ENCODE results near the gene PTPRN2. TPM values are rescaled to one million over a fixed set of nuclear protein-coding genes. Genes with fewer than 3 reads are reported as not detected.

Gene PTPRN2
- total and polyA plus RNA-seq, 2 of the 13 experiments (the other 11 are each of a cell fraction or from before 2014, with no cell fraction given) = 2.5 to 24.2 TPM

- BruUV-seq (replicated peaks) = no TSS peak
- H3K4me1 ChIP-seq (ENCODE audit: insufficient read depth, low read length) = no peaks in the 10 kb centered on the region
- ATAC-seq (no peak), FAIRE-seq (no peak), DNase-seq (ENCODE audit: low spot score) (no peak)
- WGBS (ENCODE audit: low lambda C conversion rate) = 92% methylated on average over 9 of the region's 9 CpGs
- no peaks in the 10 kb centered on the region for H3K36me3 ChIP-seq (replicated peaks in 1 of 2; ENCODE audit: control insufficient read depth in 1 of 2, insufficient read depth in 2 of 2, low read length in 2 of 2)
- intact Hi-C loops (cut with micrococcal nuclease; ENCODE audit: unreplicated experiment) (no loop called here), in situ Hi-C loops (cut with HindIII; ENCODE audit: extremely low pct_ligation_motif_present, low pct_unique_long_range_greater_than_20kb) (loop anchor here (25.0 kb wide), 1 partner anchor 293 kb away; no protein-coding TSS in a partner anchor)
- ChIA-PET POLR2A (no interaction called here), CTCF (ENCODE audit: low intra/inter-chr PET ratio, low total read pairs) (no interaction called here)
- H3K9me3 ChIP-seq (ENCODE audit: low read length) = no peaks in the 10 kb centered on the region
- no peak overlapping the region for H3K4me3 ChIP-seq (replicated peaks in 1 of 3; ENCODE audit: insufficient read depth in 1 of 3, low read depth in 2 of 3, low read length in 3 of 3)
- no peaks in the 10 kb centered on the region; the same call in 1 of the 2 replicates for H4K20me1 ChIP-seq (ENCODE audit: insufficient read depth, low read length)
- no peaks in the 10 kb centered on the region for H3K79me2 ChIP-seq (ENCODE audit: insufficient read depth, low read length)
- no peak overlapping the region for H3K4me2 ChIP-seq (ENCODE audit: low read depth, low read length)
- H2AFZ ChIP-seq (ENCODE audit: low read length) = no peak overlapping the region
- H3K27ac ChIP-seq (ENCODE audit: extremely low read length, insufficient read depth, low read length) = no peak overlapping the region
- no peaks in the 10 kb centered on the region for H3K27me3 ChIP-seq (ENCODE audit: control insufficient read depth in 1 of 2, insufficient read depth in 2 of 2, low read length in 2 of 2)
- TF ChIP-seq SNAPC2 (CRISPR knock-in tag; IDR thresholded peaks at IDR 0.05) (no peak), ZNF615 (CRISPR knock-in tag; IDR thresholded peaks at IDR 0.05; ENCODE audit: borderline replicate concordance) (no peak), HMG20A (CRISPR knock-in tag; IDR thresholded peaks at IDR 0.05; ENCODE audit: borderline replicate concordance) (no peak), WIZ (CRISPR knock-in tag; IDR thresholded peaks at IDR 0.05) (no peak), MXD1 (CRISPR knock-in tag; IDR thresholded peaks at IDR 0.05) (no peak), ZNF850 (CRISPR knock-in tag; conservative IDR thresholded peaks at IDR 0.05) (no peak), HCFC1 (IDR thresholded peaks at IDR 0.05; ENCODE audit: low read depth, low read length) (no peak), AKAP8 (CRISPR knock-in tag; IDR thresholded peaks at IDR 0.05) (no peak), GPN1 (CRISPR knock-in tag; IDR thresholded peaks at IDR 0.05; ENCODE audit: borderline replicate concordance) (no peak)
- no peak overlapping the region for H3K9ac ChIP-seq (ENCODE audit: insufficient read depth, low read depth, low read length)
Measured at GRCh38 chr7:158068853-158069252, 518.8 kb downstream of the PTPRN2 start.

- POLR2A ChIA-PET = no interaction called here
- Histone ChIP-seq H4K20me1 (ENCODE audit: insufficient read depth, low read length) (no peaks in the 10 kb centered on the region; the same call in 1 of the 2 replicates), H3K36me3 (replicated peaks in 1 of 2; ENCODE audit: control insufficient read depth in 1 of 2, insufficient read depth in 2 of 2, low read length in 2 of 2) (no peaks in the 10 kb centered on the region), H3K4me1 (ENCODE audit: insufficient read depth, low read length) (no peaks in the 10 kb centered on the region), H3K4me2 (ENCODE audit: low read depth, low read length) (no peak overlapping the region), H3K27me3 (ENCODE audit: control insufficient read depth in 1 of 2, insufficient read depth in 2 of 2, low read length in 2 of 2) (no peaks in the 10 kb centered on the region), H3K4me3 (replicated peaks in 1 of 3; ENCODE audit: insufficient read depth in 1 of 3, low read depth in 2 of 3, low read length in 3 of 3) (no peak overlapping the region), H3K27ac (ENCODE audit: extremely low read length, insufficient read depth, low read length) (no peak overlapping the region), H2AFZ (ENCODE audit: low read length) (no peak overlapping the region), H3K9ac (ENCODE audit: insufficient read depth, low read depth, low read length) (no peak overlapping the region), H3K79me2 (ENCODE audit: insufficient read depth, low read length) (no peaks in the 10 kb centered on the region), H3K9me3 (ENCODE audit: low read length) (no peaks in the 10 kb centered on the region)
- ATAC-seq (no peak; the same call in 2 of the 3 replicates), DNase-seq (ENCODE audit: low spot score) (no peak), FAIRE-seq (no peak)
- in situ Hi-C loops (cut with HindIII; ENCODE audit: extremely low pct_ligation_motif_present, low pct_unique_long_range_greater_than_20kb) = loop anchor here (25.0 kb wide), 1 partner anchor 294 kb away; no protein-coding TSS in a partner anchor
- WGBS (ENCODE audit: low lambda C conversion rate) = 94% methylated on average over 4 of the region's 14 CpGs
- BruUV-seq (replicated peaks) = no TSS peak
- intact Hi-C loops (cut with micrococcal nuclease; ENCODE audit: unreplicated experiment) = no loop called here
- no peak for TF ChIP-seq PITX1 (CRISPR knock-in tag; IDR thresholded peaks at IDR 0.05)
- no peak for TF ChIP-seq LCORL (IDR thresholded peaks at IDR 0.05)
- TF ChIP-seq LCORL (CRISPR knock-in tag; IDR thresholded peaks at IDR 0.05) = no peak
- no peak for TF ChIP-seq AHR (CRISPR knock-in tag; IDR thresholded peaks at IDR 0.05)
- TF ChIP-seq NFE2 (CRISPR knock-in tag; IDR thresholded peaks at IDR 0.05) = no peak
- CTCF ChIA-PET (ENCODE audit: low intra/inter-chr PET ratio, low total read pairs) = no interaction called here
Measured at GRCh38 chr7:158067931-158068482, 519.6 kb downstream of the PTPRN2 start.
